Stimulated activated CD8-positive, alpha-beta memory T cell treated with anti-CD3 and anti-CD28 coated beads, Interleukin-2, amount 100 ng/mL, for 48 hours (primary cell): ENCODE results near the gene FAM222B.
"Not testable (repeated sequence)": the region's sequence is repeated elsewhere in the genome, so short reads cannot be mapped to it uniquely, and the experiment has no call there.

Experiments
- DNase-seq, 2 donors: peaks; one replicate each; pipeline ENCODE4 v3.0.0-alpha.2; 2020; ENCODE audit warnings: low read depth in 2 of 2

The FAM222B gene

DNA sequence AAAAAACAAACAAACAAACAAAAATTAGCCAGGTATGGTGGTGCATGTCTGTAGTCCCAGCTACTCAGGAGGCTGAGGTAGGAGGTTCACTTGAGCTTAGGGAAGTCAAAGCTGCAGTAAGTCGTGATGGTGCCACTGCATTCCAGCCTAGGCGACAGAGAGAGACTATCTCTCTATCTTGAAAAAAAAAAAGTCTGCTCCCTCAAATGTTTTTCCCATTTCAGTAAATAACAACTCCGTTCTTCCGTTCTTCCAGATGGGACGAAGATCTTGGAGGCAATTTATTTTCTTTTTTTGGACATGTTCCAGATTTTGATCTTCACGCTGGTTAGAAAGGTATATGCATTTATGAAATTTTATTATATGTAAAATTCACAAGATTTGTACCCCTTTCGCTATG, 31.2 kb upstream of the FAM222B start:
- DNase-seq = no peak

DNA sequence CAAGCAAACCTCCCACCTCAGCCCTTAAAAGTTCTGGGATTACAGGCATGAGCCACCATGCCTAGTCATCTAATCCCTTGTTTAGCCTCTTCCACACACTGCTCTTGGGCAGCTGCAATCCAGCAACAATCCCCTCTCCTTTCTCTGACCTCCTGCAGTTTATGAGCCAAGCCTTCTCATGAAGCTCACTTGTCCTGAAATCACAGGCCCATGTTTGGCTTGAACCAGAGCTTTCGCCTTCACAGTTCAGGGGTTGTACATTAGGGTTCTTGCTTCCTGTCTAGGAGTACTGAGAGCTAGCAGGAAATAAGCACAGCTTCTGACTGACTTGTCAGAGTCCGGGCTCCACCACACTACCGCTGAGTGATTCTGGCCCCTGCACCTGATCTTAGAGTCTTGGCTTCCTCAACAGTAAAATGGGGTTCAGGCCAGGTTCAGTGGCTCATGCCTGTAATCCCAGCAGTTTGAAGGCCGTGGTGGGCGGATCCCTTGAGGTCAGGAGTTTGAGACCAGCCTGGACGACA, 28.5 kb upstream of the FAM222B start:
- no peak for DNase-seq

DNA sequence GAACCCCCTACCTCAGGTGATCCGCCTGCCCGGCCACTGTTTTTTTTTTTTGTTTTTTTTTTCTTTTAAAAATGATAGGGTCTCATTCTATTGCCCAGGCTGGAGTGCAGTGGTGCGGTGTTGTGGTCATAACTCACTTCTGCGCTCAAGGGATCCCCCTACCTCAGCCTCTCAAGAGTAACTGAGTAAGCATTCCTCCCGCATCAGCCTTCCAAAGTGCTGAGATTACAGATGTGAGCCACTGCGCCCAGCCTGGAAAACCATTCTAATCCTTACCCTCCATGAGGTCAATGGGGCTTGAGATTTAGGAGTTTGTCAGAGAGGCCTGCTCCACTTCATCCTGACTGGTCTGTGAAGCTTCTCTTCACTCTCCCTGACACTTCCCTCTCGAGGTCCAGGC, 24.7 kb upstream of the FAM222B start:
- DNase-seq = no peak

DNA sequence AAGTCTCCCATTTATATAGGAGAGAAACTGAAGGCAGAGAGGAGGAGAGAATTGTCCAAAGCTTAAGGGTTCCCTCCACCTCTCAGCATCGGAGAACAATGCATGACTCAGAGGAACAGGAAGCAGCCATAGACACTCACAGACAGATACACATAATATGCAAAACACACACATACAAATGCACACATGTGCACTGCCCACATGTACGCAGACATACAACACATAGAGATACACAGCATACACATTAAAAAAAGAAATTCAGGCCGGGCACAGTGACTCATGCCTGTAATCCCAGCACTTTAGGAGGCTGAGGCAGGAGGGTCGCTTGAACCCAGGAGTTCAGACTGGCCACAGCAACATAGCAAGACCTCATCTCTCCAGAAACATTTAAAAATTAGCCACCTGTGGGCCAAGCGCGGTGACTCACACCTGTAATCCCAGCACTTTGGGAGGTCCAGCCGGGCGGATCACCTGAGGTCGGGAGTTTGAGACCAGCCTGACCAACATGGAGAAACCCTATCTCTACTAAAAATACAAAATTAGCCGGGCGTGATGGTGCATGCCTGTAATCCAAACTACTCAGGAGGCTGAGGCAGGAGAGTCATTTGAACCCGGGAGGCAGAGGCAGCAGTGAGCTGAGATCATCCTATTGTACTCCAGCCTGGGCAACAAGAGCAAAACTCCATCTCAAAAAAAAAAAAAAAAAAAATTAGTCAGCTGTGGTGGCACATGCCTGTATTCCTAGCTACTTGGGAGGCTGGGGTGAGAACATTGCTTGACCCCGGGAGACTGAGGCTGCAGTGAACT, 23.6 kb upstream of the FAM222B start:
- DNase-seq = no peak

DNA sequence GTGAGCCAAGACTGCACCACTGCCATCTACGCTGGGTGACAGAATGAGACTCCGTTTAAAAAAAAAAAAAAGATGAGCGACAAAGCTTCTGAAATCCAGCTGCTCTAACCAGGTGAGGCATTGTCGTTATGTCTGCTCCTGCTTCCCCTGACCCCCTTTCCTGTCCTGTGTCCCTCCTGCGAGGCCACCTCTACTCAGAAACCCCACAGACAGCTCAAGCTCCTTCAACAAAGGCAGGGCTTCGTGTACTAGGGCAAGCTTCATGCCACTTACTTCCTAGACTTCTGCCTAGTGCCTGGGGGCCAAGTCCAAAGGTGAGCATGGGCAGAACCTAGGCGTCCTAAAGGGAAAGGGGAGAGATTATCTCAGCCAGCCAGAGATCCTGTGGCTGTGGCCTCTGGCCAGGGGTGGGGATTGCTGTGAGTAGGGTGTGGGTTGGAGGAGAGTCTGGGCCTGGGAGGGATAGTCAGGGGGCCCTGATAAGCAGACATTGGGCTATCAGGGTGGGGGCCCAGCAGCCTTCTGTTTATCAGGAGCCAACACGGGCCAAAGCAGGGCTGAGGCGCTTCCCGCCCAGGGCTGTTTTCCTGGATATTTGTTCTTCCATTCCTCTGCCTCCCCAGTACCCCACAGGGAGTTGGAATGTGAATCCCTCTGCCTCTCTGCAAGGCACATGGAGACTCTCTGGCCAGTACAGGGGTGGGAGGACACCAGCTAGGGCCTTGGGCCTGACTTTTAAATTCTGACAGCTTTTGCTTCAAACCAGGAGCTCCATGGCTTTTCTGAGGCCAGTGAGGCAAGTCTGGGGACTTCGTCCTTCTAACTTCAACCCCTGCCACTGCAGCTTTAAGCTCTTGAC, 22.6 kb upstream of the FAM222B start:
- DNase-seq = no peak

DNA sequence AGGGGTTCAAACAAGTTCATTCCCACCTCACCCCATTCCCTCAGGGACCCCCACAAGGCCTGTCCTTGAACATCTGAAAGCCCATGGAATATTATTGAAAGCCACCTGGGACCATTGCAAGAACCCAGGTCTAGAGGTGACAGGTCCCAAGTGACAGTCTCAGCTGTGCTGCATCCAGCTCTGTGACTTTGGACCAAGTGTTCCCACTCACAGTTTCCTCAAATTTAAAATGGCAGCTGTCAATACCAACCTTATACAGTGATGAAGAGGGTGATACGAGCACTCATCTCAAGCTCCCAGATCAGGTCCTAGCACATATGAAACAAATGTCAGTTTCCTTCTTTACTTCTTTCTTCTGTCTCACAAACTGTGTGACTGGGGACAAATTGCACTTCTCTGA, 21.4 kb upstream of the FAM222B start:
- DNase-seq = no peak

DNA sequence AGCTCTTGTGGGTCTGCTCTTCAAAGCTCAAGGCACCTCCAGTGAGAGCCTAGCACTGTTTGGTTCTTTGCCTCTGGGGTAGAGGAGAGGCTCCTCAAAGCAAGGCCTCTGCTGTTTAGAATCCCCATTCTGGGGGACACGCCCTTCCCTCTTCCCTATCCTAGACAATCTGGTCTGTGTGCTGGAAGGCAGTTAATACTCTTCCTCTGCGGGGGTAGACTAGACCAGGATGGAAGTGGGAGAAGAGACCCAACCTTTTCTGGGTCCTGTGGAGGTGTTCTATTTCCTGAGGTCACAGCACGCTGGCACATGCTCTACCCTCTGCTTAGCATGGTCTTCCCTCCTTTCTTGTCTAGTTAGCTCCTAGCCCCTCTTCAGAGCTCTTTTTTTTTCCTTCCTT, 20.0 kb upstream of the FAM222B start:
- no peak for DNase-seq

DNA sequence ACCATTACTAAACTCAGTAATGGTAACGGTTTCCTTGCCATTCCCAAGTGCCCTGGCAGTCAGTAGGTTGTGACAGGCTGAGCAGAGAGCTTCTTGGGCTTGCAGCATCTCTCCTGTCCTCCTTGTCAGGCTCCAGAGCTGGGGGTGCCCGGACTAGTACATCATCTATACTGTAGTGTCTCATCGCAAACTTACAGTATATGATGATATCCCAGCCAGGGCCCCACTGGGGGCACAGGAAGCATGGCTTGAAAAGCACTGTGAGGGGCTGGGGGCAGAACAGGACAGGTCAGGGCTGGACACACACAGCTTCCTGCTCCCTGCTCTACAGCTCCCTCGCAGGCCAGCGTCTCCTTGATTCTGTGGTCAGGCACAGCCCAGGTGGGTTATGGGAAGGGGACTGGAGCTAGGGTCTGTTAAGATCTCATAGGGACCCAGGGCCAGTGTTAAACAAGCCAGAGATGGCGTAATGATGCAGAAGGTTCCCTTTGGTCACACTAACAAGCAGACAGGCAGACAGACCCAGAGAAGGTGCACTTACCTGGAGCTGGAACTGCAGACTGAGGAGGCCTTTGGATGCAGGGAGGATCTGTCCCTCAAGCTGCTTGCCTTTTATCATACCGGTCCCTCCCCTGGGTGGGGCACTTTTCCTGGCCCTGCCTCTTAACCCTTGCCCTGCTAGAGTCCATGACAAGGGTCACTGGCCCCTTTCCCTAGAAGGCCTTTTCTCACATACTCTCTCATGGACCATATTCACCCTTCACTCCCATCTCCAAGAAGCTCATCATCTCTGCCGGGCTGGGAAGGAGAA, 19.0 kb upstream of the FAM222B start:
- DNase-seq = no peak

DNA sequence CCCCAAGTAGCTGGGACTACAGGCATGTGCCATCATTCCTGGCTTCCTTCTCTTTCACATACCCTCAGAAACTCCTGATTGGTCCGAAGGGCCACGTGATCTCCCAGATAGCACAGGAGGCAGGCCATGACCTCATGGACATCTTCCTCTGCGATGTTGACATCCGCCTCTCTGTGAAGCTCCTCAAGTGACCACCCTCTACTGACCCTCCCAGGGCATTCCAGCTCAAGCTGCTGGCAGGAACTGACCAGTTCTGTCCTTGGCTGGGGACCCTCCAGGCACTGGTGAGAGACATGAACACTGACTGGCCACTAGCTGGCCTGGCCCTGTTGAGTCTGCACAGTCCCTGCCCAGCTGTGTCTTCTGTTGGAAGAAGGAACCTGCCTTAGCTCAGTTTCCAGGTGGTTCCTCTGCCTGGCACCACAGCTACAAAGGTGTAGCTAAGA, 17.8 kb upstream of the FAM222B start:
- no peak for DNase-seq

DNA sequence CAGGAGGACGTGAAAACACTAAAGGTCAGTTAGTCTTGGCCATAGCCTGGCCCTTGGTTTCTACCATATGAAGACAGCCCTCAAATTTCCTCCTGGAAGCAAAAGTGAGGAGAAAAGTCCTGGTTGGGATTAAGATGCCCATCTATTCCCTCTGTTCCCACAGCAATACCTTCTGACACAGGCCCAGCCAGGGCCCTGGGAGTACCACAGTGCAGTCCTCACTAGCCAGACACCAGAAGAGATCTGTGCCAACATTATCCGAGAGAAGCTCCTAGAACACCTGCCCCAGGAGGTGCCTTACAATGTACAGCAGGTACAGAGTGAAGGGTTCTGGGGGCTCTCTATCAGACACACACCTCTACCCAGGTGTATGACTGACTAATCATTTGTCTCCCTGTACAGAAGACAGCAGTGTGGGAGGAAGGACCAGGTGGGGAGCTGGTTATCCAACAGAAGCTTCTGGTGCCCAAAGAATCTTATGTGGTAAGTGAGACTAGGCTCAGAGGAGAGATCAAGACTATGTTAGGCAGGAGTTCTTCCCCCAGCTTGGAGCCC, 16.3 kb upstream of the FAM222B start:
- DNase-seq = no peak

DNA sequence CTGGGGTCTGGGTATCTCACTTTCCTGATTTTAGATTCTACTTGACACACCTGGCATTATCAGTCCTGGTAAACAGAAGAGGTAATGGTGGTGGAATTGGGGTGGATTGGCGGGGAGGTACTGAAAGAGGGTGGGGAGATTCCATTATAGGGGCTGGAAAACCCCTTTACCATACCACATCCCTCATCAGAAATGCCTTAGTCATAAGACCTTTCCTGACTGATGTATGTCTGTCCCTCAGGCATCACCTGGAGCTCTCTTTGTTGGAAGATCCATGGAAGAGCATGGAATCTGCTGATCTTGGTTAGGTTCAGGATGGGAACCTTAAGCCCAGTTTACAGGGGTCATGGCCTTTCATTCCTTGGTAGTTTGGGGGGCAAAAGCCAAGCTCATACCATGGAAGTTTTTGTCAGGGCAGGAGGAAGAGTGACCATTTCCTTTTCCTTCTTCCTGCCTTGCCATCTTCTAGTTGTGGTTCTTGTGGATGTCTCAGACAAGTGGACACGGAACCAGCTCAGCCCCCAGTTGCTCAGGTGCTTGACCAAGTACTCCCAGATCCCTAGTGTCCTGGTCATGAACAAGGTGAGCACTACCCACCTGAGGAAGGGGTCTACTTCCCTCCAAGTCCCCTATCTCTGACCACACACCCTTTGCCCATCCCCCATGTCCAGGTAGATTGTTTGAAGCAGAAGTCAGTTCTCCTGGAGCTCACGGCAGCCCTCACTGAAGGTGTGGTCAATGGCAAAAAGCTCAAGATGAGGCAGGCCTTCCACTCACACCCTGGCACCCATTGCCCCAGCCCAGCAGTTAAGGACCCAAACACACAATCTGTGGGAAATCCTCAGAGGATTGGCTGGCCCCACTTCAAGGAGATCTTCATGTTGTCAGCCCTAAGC, 15.6 kb upstream of the FAM222B start:
- no peak for DNase-seq

DNA sequence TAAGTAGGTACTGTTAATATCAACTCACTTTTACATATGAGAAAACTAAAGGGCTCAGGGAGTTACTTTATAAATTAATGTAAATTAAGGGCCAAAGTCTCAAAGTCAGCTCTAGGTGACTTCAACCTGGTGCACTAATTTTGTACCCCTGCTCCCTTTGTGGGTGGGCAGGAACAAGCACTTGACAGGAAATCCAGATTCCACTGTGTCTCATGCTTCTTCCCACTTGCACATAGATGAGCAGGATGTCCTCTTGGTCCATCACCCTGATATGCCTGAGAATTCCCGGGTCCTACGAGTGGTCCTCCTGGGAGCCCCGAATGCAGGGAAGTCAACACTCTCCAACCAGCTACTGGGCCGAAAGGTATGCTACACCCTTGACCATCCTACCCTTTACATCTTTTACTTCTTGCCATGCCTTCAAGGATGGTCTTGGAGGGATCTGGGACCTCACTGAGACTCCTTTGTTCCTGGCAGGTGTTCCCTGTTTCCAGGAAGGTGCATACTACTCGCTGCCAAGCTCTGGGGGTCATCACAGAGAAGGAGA, 13.5 kb upstream of the FAM222B start:
- DNase-seq = no peak

DNA sequence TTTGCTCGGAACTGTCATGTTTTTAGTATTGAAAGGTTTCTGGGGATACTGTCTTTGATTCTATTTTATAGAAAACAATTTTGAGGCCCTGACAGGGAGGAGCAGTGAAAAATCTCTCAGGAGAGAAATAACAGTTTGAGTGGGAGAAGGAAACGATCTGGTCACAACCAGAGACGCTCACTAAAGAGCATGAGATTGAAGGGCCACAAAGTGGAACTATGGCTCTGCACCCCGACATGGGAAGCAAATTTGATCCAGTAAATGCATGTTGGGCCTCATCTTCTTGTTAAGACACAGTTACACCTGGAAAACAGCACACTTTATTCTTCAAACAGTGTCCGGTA, 12.7 kb upstream of the FAM222B start:
- DNase-seq = no peak

DNA sequence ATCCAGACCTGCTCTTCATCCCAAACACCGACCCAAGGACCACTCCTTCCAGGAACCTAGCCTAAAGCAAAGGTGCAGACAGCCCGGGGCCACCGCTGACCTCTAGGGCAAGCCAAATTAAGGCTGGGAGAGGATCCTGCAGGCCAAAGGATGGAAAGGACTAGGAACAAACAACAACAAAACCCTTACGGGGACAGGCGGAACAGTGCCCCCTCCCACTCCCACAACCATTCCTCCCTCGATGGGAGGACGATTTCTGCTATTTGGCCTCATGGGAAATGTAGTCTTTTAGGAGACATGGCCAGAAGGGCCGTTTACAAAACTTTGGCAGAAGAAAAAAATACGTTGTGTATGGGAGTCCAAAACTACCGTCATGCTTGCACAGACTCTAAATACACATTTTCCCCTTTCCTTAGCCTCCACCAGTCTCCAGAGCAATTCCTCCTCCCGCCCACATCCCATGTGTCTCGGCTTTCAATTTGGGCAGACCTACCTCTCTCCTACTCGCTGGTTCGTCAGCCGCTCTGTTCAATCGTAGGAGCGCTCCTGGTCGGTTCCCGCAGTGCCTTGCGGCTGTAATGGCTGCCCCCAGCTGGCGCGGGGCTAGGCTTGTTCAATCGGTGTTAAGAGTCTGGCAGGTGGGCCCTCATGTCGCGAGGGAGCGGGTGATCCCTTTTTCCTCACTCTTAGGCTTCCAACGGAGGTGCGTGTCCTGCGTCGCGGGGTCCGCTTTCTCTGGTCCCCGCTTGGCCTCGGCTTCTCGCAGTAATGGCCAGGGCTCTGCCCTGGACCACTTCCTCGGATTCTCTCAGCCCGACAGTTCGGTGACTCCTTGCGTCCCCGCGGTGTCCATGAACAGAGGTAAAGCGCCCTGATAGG, 12.1 kb upstream of the FAM222B start, which contains the start of gene ERAL1:
TSS of gene ERAL1 (plus strand) at position 560 of the 879 bp plus-strand sequence. CDS start at position 579, 19 bp downstream.
- peak; percentile 69 to 73 for DNase-seq

DNA sequence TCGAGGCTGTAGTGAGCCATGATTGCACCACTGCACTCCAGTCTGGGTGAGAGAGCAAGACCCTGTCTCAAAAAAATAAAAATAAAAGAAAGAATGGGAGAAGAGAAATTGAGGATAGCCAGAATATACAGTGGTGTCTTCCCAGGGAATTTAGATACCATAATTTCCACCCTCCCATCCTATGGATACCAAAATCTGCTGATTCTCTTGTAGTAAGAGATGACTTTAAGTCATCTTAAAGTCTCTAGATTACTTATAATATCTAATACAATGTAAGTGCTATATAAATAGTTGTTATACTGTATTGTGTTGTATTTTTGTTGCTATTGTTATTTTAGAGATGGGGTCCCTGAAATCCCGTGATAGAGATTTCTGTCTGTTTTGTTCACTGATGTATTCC, 10.7 kb upstream of the FAM222B start:
- DNase-seq = no peak

DNA sequence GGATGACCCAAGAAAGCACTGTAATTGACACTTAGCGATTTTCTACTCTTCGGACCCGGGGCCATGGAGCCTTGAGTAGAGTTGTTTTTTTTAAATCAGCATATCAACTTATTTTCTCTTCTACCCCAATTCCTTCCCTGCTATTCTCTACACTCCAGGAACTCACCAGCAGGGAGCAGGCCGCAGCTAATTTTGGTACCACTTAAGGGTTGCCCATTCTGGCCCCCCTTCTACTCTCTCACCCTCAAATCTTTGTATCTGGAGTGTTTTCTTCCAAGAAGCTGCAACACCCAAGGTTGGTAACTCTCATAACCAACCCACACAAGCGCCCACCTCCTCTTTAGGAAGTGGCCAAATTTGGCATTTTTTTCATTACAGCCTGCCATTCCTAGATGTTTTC, 6.7 kb upstream of the FAM222B start:
- DNase-seq = no peak

DNA sequence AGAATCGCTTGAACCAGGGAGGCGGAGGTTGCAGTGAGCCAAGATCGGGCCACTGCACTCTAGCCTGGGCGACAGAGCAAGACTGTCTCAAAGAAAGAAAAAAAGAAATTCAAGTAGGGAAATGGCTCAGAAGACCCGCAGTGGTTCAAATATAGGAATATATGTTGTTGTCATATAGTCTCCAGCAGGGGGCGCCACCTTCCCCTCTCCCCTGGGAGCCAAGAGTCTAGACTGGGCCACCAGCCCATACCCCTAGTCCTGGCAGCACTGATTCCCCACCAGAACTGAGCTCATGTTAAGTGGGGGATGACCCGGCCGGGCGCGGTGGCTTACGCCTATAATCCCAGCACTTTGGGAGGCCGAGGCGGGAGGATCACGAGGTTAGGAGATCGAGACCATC, 6.1 kb upstream of the FAM222B start:
- DNase-seq = peak; percentile 52 to 57

DNA sequence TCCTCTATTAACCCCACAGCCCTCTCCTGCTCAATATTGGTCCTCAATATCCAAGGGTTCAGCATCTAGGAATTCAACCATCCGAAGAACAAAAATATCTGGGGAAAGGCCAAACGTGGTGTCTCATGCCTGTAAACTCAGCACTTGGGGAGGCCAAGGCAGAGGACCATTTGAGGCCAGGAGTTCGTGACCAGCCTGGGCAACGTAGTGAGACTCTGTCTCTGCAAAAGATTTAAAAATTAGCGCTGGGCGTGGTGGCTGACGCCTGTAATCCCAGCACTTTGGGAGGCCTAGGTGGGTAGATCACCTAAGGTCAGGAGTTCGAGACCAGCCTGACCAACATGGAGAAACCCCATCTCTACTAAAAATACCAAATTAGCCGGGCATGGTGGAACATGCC, 4.1 kb upstream of the FAM222B start:
- not testable (repeated sequence) for DNase-seq

DNA sequence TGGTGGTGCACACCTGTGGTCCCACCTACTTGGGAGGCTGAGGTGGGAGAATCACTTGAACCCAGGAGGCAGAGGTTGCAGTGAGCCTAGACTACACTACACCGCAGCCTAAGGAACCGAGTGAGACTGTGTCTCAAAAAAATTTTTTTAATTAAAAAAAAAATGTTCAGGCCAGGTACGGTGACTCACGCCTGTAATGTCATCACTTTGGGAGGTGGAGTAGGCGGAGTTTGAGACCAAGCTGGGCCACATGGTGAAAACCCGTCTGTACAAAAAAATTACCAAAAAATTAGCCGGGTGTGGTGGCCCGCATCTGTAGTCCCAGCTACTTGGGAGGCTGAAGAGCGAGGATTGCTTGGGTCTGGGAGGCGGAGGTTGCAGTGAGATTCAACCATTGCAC, 3.6 kb upstream of the FAM222B start:
- DNase-seq = no peak
